ENCODE data around the gene SLC7A11. TPM values are rescaled to one million over a fixed set of nuclear protein-coding genes. Genes with fewer than 3 reads are reported as not detected.

SLC7A11 gene
- total RNA-seq, 3 donors from 2014 or later: 0.16 to 1.9 (median 1.3) TPM

DNA sequence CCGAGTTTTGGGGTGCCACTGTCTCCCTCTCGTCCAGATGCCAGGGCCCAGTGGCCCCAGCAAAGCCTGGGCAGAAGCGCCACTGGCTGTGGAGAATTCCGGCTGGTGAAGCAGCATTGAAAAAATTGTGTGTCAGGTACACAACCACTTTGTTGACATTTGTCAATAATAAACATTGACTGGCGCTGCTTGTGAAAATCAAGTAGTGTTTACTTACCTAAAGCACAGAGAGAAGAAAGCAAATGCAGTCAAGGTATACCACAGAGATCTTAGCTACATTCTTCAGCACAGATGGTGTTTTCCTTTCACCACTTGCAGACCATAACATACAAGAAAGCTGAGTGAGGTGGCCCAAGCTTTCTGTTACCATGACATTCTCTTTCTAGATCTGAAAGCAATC is 14.5 kb upstream of the SLC7A11 start:
- H3K27me3 ChIP-seq: no peaks in the 10 kb centered on the region
- no peaks in the 10 kb centered on the region for H3K4me1 ChIP-seq
- no peak overlapping the region for H3K4me3 ChIP-seq
- intact Hi-C loops (cut with DNase I; ENCODE audit: low total_unique reads): no loop called here
- H3K36me3 ChIP-seq: no peaks in the 10 kb centered on the region
- H3K9me3 ChIP-seq: no peaks in the 10 kb centered on the region
- no peak for DNase-seq (ENCODE audit: low spot score in 2 of 2)
- no peak overlapping the region for H3K27ac ChIP-seq
- no peak for TF ChIP-seq POLR2AphosphoS5 (IDR thresholded peaks at IDR 0.05)
- TF ChIP-seq, protein P1, sequence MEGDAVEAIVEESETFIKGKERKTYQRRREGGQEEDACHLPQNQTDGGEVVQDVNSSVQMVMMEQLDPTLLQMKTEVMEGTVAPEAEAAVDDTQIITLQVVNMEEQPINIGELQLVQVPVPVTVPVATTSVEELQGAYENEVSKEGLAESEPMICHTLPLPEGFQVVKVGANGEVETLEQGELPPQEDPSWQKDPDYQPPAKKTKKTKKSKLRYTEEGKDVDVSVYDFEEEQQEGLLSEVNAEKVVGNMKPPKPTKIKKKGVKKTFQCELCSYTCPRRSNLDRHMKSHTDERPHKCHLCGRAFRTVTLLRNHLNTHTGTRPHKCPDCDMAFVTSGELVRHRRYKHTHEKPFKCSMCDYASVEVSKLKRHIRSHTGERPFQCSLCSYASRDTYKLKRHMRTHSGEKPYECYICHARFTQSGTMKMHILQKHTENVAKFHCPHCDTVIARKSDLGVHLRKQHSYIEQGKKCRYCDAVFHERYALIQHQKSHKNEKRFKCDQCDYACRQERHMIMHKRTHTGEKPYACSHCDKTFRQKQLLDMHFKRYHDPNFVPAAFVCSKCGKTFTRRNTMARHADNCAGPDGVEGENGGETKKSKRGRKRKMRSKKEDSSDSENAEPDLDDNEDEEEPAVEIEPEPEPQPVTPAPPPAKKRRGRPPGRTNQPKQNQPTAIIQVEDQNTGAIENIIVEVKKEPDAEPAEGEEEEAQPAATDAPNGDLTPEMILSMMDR (IDR thresholded peaks at IDR 0.05): no peak
- TF ChIP-seq POLR2A (IDR thresholded peaks at IDR 0.05): no peak

DNA sequence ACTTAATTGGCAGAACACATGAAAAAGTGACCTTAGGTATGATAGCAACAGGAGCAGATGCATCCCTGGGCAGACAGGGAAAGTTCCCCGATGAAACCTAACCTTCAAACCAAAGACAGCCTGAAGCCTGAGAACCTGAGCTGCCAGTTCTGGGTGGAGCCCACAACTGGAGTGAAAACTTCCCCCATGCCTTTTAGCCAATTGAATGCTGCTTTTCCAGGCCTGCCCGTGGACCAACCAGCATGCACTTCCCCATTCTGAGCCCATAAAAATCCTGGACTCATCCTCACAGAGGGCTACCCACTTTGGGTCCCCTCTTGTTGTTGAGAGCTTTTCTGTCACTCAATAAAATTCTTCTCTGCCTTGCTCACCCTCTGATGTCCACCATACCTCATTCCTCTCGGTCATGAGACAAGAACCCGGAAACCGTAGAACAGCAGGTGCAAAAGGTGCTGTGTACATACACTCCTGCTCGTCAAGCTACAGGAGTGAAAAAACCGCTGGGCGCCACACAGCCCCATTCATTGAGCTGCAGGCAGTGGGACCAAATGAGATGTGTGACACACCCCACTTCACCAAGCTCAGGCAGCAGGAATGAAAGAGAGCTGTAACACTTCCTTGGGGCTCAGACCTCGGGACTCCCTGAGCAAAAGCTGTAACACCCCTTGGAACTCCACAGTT is 13.9 kb upstream of the SLC7A11 start:
- intact Hi-C loops (cut with DNase I; ENCODE audit: low total_unique reads): no loop called here
- H3K9me3 ChIP-seq: no peaks in the 10 kb centered on the region
- H3K27me3 ChIP-seq: no peaks in the 10 kb centered on the region

DNA sequence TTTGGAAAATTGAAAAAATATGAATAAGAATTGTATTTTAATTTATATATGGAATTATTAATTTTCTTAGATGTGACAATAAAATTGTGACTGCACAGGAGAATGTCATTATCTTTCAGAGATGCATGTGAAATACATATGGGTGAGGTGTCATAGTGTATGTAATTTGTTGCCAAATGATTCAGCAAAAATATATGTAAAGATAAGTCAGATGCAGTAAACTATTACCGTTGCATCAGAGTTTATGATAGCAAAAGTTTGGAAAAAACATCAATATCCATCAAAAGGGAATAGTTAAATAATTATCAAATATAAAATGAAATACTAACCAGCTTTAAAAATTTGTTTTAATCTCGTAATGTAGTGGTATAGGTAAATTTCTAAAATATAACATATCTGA is 10.4 kb upstream of the SLC7A11 start:
- intact Hi-C loops (cut with DNase I; ENCODE audit: low total_unique reads): no loop called here
- DNase-seq (ENCODE audit: low spot score in 2 of 2): no peak
- no peak overlapping the region for H3K4me3 ChIP-seq
- no peaks in the 10 kb centered on the region for H3K9me3 ChIP-seq
- no peak overlapping the region for H3K27ac ChIP-seq
- H3K4me1 ChIP-seq: no peaks in the 10 kb centered on the region
- TF ChIP-seq, protein P1 (IDR thresholded peaks at IDR 0.05): no peak
- H3K27me3 ChIP-seq: no peaks in the 10 kb centered on the region
- H3K36me3 ChIP-seq: no peaks in the 10 kb centered on the region

More for the DNA sequence above, 13.9 kb upstream of the SLC7A11 start:
- Histone ChIP-seq H3K4me3 (no peak overlapping the region), H3K27ac (no peak overlapping the region), H3K36me3 (no peaks in the 10 kb centered on the region), H3K4me1 (no peaks in the 10 kb centered on the region)
- no peak for DNase-seq (ENCODE audit: low spot score in 2 of 2)
- TF ChIP-seq, protein P1 (IDR thresholded peaks at IDR 0.05): no peak
- TF ChIP-seq POLR2A (IDR thresholded peaks at IDR 0.05) (no peak), POLR2AphosphoS5 (IDR thresholded peaks at IDR 0.05) (no peak)

DNA sequence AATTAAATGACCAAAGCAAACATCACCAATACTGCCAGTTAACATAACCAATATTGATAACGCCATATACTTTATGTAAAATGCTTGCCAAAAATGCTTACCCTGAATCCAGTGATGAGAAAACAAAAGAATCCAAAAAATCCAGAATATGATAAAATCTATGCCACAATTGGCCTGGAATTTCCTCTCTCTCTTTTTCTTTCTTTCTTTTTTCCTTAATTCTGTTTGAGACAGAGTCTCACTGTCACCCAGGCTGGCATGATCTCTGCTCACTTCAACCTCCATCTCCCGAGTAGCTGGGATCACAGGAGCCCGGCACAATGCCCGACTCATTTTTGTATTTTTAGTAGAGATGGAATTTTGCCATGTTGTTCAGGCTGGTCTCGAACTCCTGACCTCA is 9.8 kb upstream of the SLC7A11 start:
- H3K27me3 ChIP-seq: no peaks in the 10 kb centered on the region
- H3K36me3 ChIP-seq: no peaks in the 10 kb centered on the region
- no peaks in the 10 kb centered on the region for H3K4me1 ChIP-seq
- H3K9me3 ChIP-seq: no peaks in the 10 kb centered on the region
- intact Hi-C loops (cut with DNase I; ENCODE audit: low total_unique reads): no loop called here
- DNase-seq (ENCODE audit: low spot score in 2 of 2): no peak
- H3K27ac ChIP-seq: no peak overlapping the region
- no peak for TF ChIP-seq POLR2AphosphoS5 (IDR thresholded peaks at IDR 0.05)
- TF ChIP-seq POLR2A (IDR thresholded peaks at IDR 0.05): no peak
- TF ChIP-seq, protein P1 (IDR thresholded peaks at IDR 0.05): no peak
- no peak overlapping the region for H3K4me3 ChIP-seq

DNA sequence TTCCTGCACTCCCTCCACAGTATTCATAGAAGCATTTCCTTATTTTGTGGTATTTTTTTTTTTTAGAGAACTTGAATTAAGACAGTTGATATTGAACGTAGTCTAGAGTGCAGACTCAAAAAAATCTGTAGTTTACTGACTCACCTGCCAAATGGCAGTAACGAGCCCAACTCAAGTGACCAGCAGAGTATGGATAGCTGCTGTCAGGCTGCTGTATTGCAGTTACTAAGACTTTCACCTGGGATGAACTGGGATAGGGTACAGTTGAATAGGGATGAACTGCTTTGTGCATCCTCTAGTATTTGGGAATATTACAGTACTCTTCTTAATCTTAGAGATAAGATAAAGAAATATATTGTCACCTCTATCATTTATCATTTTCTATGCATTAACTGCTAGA is 7.0 kb upstream of the SLC7A11 start:
- TF ChIP-seq, protein P1 (IDR thresholded peaks at IDR 0.05): no peak
- TF ChIP-seq POLR2A (IDR thresholded peaks at IDR 0.05) (no peak), POLR2AphosphoS5 (IDR thresholded peaks at IDR 0.05) (no peak)
- intact Hi-C loops (cut with DNase I; ENCODE audit: low total_unique reads): no loop called here
- H3K4me3 ChIP-seq: no peak overlapping the region
- H3K9me3 ChIP-seq: no peaks in the 10 kb centered on the region
- no peaks in the 10 kb centered on the region for H3K36me3 ChIP-seq
- no peaks in the 10 kb centered on the region for H3K27me3 ChIP-seq
- no peak for DNase-seq (ENCODE audit: low spot score in 2 of 2)
- H3K4me1 ChIP-seq: no peaks in the 10 kb centered on the region
- no peak overlapping the region for H3K27ac ChIP-seq
